Fibroblast of upper back skin (primary cell): ENCODE measurements around the gene PLCD3.
A peak's percentile ranks its signal among the peaks of the same experiment; 100 is the strongest.

Experiments used
- DNase-seq: peaks from one replicate; pipeline ENCODE4 v3.0.0-alpha.2; 2013

PLCD3 gene

GRCh38 chr17:45132320-45132571 is at the start of gene PLCD3:
Gene PLCD3 (minus strand): TSS chr17:45132515. CDS start chr17:45132410, 105 bp downstream.
- DNase-seq = no peak

- no peak for DNase-seq
Observed at GRCh38 chr17:45177563-45177962, 45.2 kb upstream of the PLCD3 start.

GRCh38 chr17:45175759-45176115 is 43.4 kb upstream of the PLCD3 start:
- no peak for DNase-seq

- peak; percentile 86 for DNase-seq
Observed at GRCh38 chr17:45172541-45173286, 40.4 kb upstream of the PLCD3 start.

GRCh38 chr17:45172232-45172540 is 39.9 kb upstream of the PLCD3 start:
- DNase-seq = no peak

GRCh38 chr17:45171338-45172231 is 39.3 kb upstream of the PLCD3 start:
- peak; percentile 25 for DNase-seq

- DNase-seq = peak; percentile 54
Observed at GRCh38 chr17:45170931-45171337, 38.6 kb upstream of the PLCD3 start.

GRCh38 chr17:45170280-45170930 is 38.1 kb upstream of the PLCD3 start:
- DNase-seq = no peak

- no peak for DNase-seq
Observed at GRCh38 chr17:45168991-45169752, 36.9 kb upstream of the PLCD3 start.

GRCh38 chr17:45164734-45165269 is 32.5 kb upstream of the PLCD3 start:
- DNase-seq = no peak

GRCh38 chr17:45162025-45162687 is 29.8 kb upstream of the PLCD3 start:
- no peak for DNase-seq

- DNase-seq = peak; percentile 100
Observed at GRCh38 chr17:45161288-45162024, 29.1 kb upstream of the PLCD3 start, which contains the start of gene HEXIM2. Gene HEXIM2 (plus strand): TSS chr17:45161875. CDS start chr17:45162794, 919 bp downstream.

- peak; percentile 64 for DNase-seq
Observed at GRCh38 chr17:45160447-45161287, 28.4 kb upstream of the PLCD3 start.

- DNase-seq = no peak
Observed at GRCh38 chr17:45156242-45156641, 23.9 kb upstream of the PLCD3 start.

- no peak for DNase-seq
Observed at GRCh38 chr17:45155483-45155882, 23.2 kb upstream of the PLCD3 start.

GRCh38 chr17:45155029-45155428 is 22.7 kb upstream of the PLCD3 start:
- no peak for DNase-seq

- DNase-seq = no peak
Observed at GRCh38 chr17:45150911-45151809, 18.8 kb upstream of the PLCD3 start.

GRCh38 chr17:45149669-45150664 is 17.7 kb upstream of the PLCD3 start:
- DNase-seq = peak; percentile 45
